GM23338 (cell line): ENCODE results near the gene RNGTT. TPM values are rescaled to one million over a fixed set of nuclear protein-coding genes. Genes with fewer than 3 reads are reported as not detected.

ENCODE experiments used
- ATAC-seq: fragments of 200-7000 bp; cut with Tn5 transposase; 3 replicates; pipeline ENCODE4 v1.9.1; 2020
- DNase-seq: peaks from one replicate; pipeline ENCODE4 v3.0.0-alpha.2; 2015; ENCODE audit warnings: low spot score
- H2AFZ ChIP-seq: fragments of 200-600 bp; sonication (generic); 2 replicates; pipeline ENCODE4 v1.8.0; 2016; ENCODE audit warnings: antibody characterized with exemption, mild to moderate bottlenecking, moderate library complexity
- H3F3A ChIP-seq: fragments of 200-600 bp; sonication (generic); replicated peaks from 2 replicates; pipeline ENCODE4 v1.8.0; 2017; ENCODE audit warnings: antibody characterized with exemption, mixed run types, low read depth
- H3K27ac ChIP-seq: fragments of 200-600 bp; sonication (generic); 2 replicates; pipeline ENCODE4 v1.6.1; 2016; ENCODE audit warnings: low read depth
- H3K27me3 ChIP-seq: fragments of 200-600 bp; sonication (generic); 2 replicates; pipeline ENCODE4 v1.8.0; 2016; ENCODE audit warnings: mild to moderate bottlenecking, mixed run types, moderate library complexity; ENCODE audit not compliant: insufficient read depth
- H3K36me3 ChIP-seq: fragments of 200-600 bp; sonication (generic); 2 replicates; pipeline ENCODE4 v1.8.0; 2016; ENCODE audit warnings: mild to moderate bottlenecking; ENCODE audit not compliant: insufficient read depth
- H3K4me1 ChIP-seq: fragments of 200-600 bp; sonication (generic); 2 replicates; pipeline ENCODE4 v1.8.0; 2016; ENCODE audit warnings: mild to moderate bottlenecking, moderate library complexity; ENCODE audit not compliant: insufficient read depth
- H3K4me2 ChIP-seq: fragments of 200-600 bp; sonication (generic); 2 replicates; pipeline ENCODE4 v1.7.1; 2017; ENCODE audit warnings: mixed run types
- H3K4me3 ChIP-seq: fragments of 200-600 bp; sonication (generic); 2 replicates; pipeline ENCODE4 v1.6.1; 2016; ENCODE audit warnings: mixed run types
- H3K79me2 ChIP-seq: fragments of 200-600 bp; sonication (generic); replicated peaks from 2 replicates; pipeline ENCODE4 v1.8.0; 2017; ENCODE audit warnings: mild to moderate bottlenecking; ENCODE audit not compliant: insufficient read depth
- H3K9me2 ChIP-seq: fragments of 200-600 bp; sonication (generic); 2 replicates; pipeline ENCODE4 v1.8.0; 2017; ENCODE audit not compliant: insufficient read depth
- H4K20me1 ChIP-seq: fragments of 200-600 bp; sonication (generic); replicated peaks from 2 replicates; pipeline ENCODE4 v1.8.0; 2017; ENCODE audit warnings: mild to moderate bottlenecking; ENCODE audit not compliant: insufficient read depth
- H3K27ac Mint-ChIP-seq: 2 replicates; pipeline ENCODE4 v1.8.0; 2020; ENCODE audit warnings: inconsistent platforms, mild to moderate bottlenecking, moderate library complexity, mixed read lengths
- H3K27me3 Mint-ChIP-seq: 3 replicates; pipeline ENCODE4 v1.8.0; 2022; ENCODE audit warnings: low read depth, mild to moderate bottlenecking, moderate library complexity, mixed read lengths, inconsistent platforms; ENCODE audit not compliant: insufficient read depth, poor library complexity
- H3K36me3 Mint-ChIP-seq: 3 replicates; pipeline ENCODE4 v1.8.0; 2021; ENCODE audit warnings: low read depth, mild to moderate bottlenecking, inconsistent platforms, moderate library complexity, mixed read lengths
- H3K4me1 Mint-ChIP-seq: 3 replicates; pipeline ENCODE4 v1.8.0; 2020; ENCODE audit warnings: mild to moderate bottlenecking, inconsistent platforms, mixed read lengths
- H3K4me3 Mint-ChIP-seq: 3 replicates; pipeline ENCODE4 v1.8.0; 2021; ENCODE audit warnings: moderate library complexity, mild to moderate bottlenecking, inconsistent platforms, mixed read lengths
- H3K9me3 Mint-ChIP-seq: 3 replicates; pipeline ENCODE4 v1.8.0; 2020; ENCODE audit warnings: moderate library complexity, mild to moderate bottlenecking, inconsistent platforms, mixed read lengths
- CREB1 ChIP-seq: fragments of 250-450 bp; sonication (Bioruptor Pico); IDR thresholded peaks from 2 replicates; pipeline ENCODE4 v1.5.0; 2020; ENCODE audit warnings: low read depth, mild to moderate bottlenecking, moderate library complexity
- EZH2phosphoT487 ChIP-seq: fragments of 200-600 bp; sonication (generic); IDR thresholded peaks from one replicate; pipeline ENCODE4 v1.8.1; 2018; ENCODE audit warnings: antibody characterized with exemption; ENCODE audit not compliant: unreplicated experiment
- JUNB ChIP-seq: IDR thresholded peaks from one replicate; pipeline ENCODE4 v1.6.1; 2016; ENCODE audit warnings: antibody characterized with exemption; ENCODE audit not compliant: unreplicated experiment
- NANOG ChIP-seq: IDR thresholded peaks from 2 replicates; pipeline ENCODE4 v1.6.1; 2016; ENCODE audit warnings: antibody characterized with exemption, borderline replicate concordance
- POLR2AphosphoS5 ChIP-seq: IDR thresholded peaks from 2 replicates; pipeline ENCODE4 v1.6.1; 2016; ENCODE audit warnings: antibody characterized with exemption, low read depth
- ZNF331 ChIP-seq: fragments of 250-450 bp; sonication (Bioruptor Pico); IDR thresholded peaks from 2 replicates; pipeline ENCODE4 v1.5.0; 2020; ENCODE audit warnings: low read depth, mild to moderate bottlenecking, moderate library complexity
- ZNF462 ChIP-seq: fragments of 250-450 bp; sonication (Bioruptor Pico); IDR thresholded peaks from 2 replicates; pipeline ENCODE4 v1.5.0; 2020; ENCODE audit warnings: mild to moderate bottlenecking, moderate library complexity
- polyA plus RNA-seq: library from polyadenylated mRNA; unstranded; fragments of >200 nt; fragmentation: Nextera tagmentation; extraction: Ambion mirVana; gene quantifications from 2 replicates; pipeline ENCODE4 v1.2.1, GENCODE V29; 2016
- total RNA-seq: library from RNA; depleted of rRNA; stranded (reverse); fragments of >200 nt; shearing (Covaris generic); gene quantifications from 2 replicates; pipeline ENCODE4 v1.2.3, GENCODE V29; 2014
- TF ChIP-seq, protein P1 (sequence below): IDR thresholded peaks from one replicate; pipeline ENCODE4 v1.6.1; 2018; ENCODE audit warnings: antibody characterized with exemption; ENCODE audit not compliant: unreplicated experiment
- TF ChIP-seq, protein P2 (sequence below), 2 experiments: fragments of 200-600 bp in 1 of 2; sonication (generic) in 1 of 2; conservative IDR thresholded peaks; 2 replicates each; pipeline versions ENCODE4 v1.5.1 to v1.6.1; 2016 to 2017; ENCODE audit warnings: antibody characterized with exemption in 2 of 2, low read depth in 2 of 2, mild to moderate bottlenecking in 2 of 2, moderate library complexity in 1 of 2

RNGTT gene
- total and polyA plus RNA-seq, 2 experiments from 2014 or later: 11.2 to 29.2 TPM

- no peak overlapping the region for H3K27ac Mint-ChIP-seq
- Histone ChIP-seq H3K27ac (no peak overlapping the region), H3K27me3 (no peaks in the 10 kb centered on the region), H2AFZ (no peak overlapping the region), H3K79me2 (no peaks in the 10 kb centered on the region), H3K9me2 (no peaks in the 10 kb centered on the region; the same call in 1 of the 2 replicates), H3K36me3 (no peaks in the 10 kb centered on the region), H3K4me1 (no peaks in the 10 kb centered on the region), H3K4me3 (no peak overlapping the region), H3F3A (no peaks in the 10 kb centered on the region), H3K4me2 (no peak overlapping the region), H4K20me1 (no peaks in the 10 kb centered on the region)
- no peak overlapping the region for H3K4me3 Mint-ChIP-seq
- DNase-seq (no peak), ATAC-seq (no peak)
- no peaks in the 10 kb centered on the region for H3K4me1 Mint-ChIP-seq
- peaks cover 44% of the 10 kb centered on the region for H3K36me3 Mint-ChIP-seq
- peaks cover 25% of the 10 kb centered on the region for H3K9me3 Mint-ChIP-seq
- peaks cover 4% of the 10 kb centered on the region for H3K27me3 Mint-ChIP-seq
- TF ChIP-seq NANOG (no peak), EZH2phosphoT487 (no peak), POLR2AphosphoS5 (no peak), ZNF331 (no peak), ZNF462 (CRISPR knock-in tag) (no peak), JUNB (no peak), CREB1 (no peak)
- TF ChIP-seq, protein P1, sequence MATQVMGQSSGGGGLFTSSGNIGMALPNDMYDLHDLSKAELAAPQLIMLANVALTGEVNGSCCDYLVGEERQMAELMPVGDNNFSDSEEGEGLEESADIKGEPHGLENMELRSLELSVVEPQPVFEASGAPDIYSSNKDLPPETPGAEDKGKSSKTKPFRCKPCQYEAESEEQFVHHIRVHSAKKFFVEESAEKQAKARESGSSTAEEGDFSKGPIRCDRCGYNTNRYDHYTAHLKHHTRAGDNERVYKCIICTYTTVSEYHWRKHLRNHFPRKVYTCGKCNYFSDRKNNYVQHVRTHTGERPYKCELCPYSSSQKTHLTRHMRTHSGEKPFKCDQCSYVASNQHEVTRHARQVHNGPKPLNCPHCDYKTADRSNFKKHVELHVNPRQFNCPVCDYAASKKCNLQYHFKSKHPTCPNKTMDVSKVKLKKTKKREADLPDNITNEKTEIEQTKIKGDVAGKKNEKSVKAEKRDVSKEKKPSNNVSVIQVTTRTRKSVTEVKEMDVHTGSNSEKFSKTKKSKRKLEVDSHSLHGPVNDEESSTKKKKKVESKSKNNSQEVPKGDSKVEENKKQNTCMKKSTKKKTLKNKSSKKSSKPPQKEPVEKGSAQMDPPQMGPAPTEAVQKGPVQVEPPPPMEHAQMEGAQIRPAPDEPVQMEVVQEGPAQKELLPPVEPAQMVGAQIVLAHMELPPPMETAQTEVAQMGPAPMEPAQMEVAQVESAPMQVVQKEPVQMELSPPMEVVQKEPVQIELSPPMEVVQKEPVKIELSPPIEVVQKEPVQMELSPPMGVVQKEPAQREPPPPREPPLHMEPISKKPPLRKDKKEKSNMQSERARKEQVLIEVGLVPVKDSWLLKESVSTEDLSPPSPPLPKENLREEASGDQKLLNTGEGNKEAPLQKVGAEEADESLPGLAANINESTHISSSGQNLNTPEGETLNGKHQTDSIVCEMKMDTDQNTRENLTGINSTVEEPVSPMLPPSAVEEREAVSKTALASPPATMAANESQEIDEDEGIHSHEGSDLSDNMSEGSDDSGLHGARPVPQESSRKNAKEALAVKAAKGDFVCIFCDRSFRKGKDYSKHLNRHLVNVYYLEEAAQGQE: no peak
- TF ChIP-seq, protein P2, sequence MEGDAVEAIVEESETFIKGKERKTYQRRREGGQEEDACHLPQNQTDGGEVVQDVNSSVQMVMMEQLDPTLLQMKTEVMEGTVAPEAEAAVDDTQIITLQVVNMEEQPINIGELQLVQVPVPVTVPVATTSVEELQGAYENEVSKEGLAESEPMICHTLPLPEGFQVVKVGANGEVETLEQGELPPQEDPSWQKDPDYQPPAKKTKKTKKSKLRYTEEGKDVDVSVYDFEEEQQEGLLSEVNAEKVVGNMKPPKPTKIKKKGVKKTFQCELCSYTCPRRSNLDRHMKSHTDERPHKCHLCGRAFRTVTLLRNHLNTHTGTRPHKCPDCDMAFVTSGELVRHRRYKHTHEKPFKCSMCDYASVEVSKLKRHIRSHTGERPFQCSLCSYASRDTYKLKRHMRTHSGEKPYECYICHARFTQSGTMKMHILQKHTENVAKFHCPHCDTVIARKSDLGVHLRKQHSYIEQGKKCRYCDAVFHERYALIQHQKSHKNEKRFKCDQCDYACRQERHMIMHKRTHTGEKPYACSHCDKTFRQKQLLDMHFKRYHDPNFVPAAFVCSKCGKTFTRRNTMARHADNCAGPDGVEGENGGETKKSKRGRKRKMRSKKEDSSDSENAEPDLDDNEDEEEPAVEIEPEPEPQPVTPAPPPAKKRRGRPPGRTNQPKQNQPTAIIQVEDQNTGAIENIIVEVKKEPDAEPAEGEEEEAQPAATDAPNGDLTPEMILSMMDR (conservative IDR thresholded peaks at IDR 0.05; ENCODE audit: low read depth in 2 of 2): no peak
Measured at GRCh38 chr6:88663801-88664200, 299.6 kb downstream of the RNGTT start.
